ENCODE results near the gene SSBP3.

Gene SSBP3

GRCh38 chr1:54415533-54415932 lies 9.3 kb upstream of the SSBP3 start:
- Histone ChIP-seq H4K20me1 (ENCODE audit: insufficient read depth, low read length) (no peaks in the 10 kb centered on the region), H3K4me1 (ENCODE audit: low read length) (no peaks in the 10 kb centered on the region), H3K79me2 (ENCODE audit: low read length) (no peaks in the 10 kb centered on the region), H3K9me3 (ENCODE audit: insufficient read depth, low read length) (no peaks in the 10 kb centered on the region), H3K36me3 (replicated peaks; ENCODE audit: low read depth, low read length) (no peaks in the 10 kb centered on the region), H3K4me2 (ENCODE audit: low read length) (no peak overlapping the region), H3K27me3 (ENCODE audit: low read depth, low read length) (no peaks in the 10 kb centered on the region), H3K9ac (ENCODE audit: low read length) (no peak overlapping the region), H2AFZ (ENCODE audit: low read depth, low read length) (no peak overlapping the region), H3K4me3 (ENCODE audit: low read length) (no peak overlapping the region), H3K27ac (ENCODE audit: low read length) (no peak overlapping the region)
- TF ChIP-seq EZH2phosphoT487 (IDR thresholded peaks at IDR 0.05; ENCODE audit: low read depth) (no peak), CTCF (IDR thresholded peaks at IDR 0.05; ENCODE audit: low read depth, low read length) (no peak)

GRCh38 chr1:54413732-54414131 lies 7.5 kb upstream of the SSBP3 start:
- no peak overlapping the region for H2AFZ ChIP-seq (ENCODE audit: low read depth, low read length)
- H3K4me3 ChIP-seq (ENCODE audit: low read length), result no peak overlapping the region
- no peaks in the 10 kb centered on the region for H3K36me3 ChIP-seq (replicated peaks; ENCODE audit: low read depth, low read length)
- no peaks in the 10 kb centered on the region for H3K79me2 ChIP-seq (ENCODE audit: low read length)
- H3K9me3 ChIP-seq (ENCODE audit: insufficient read depth, low read length), result no peaks in the 10 kb centered on the region
- H4K20me1 ChIP-seq (ENCODE audit: insufficient read depth, low read length), result no peaks in the 10 kb centered on the region
- H3K4me2 ChIP-seq (ENCODE audit: low read length), result no peak overlapping the region
- no peak overlapping the region for H3K27ac ChIP-seq (ENCODE audit: low read length)
- H3K27me3 ChIP-seq (ENCODE audit: low read depth, low read length), result no peaks in the 10 kb centered on the region
- TF ChIP-seq EZH2phosphoT487 (IDR thresholded peaks at IDR 0.05; ENCODE audit: low read depth) (no peak), CTCF (IDR thresholded peaks at IDR 0.05; ENCODE audit: low read depth, low read length) (no peak)
- no peak overlapping the region for H3K9ac ChIP-seq (ENCODE audit: low read length)
- no peaks in the 10 kb centered on the region for H3K4me1 ChIP-seq (ENCODE audit: low read length)

GRCh38 chr1:54413295-54413694 lies 7.1 kb upstream of the SSBP3 start:
- Histone ChIP-seq H3K4me2 (ENCODE audit: low read length) (no peak overlapping the region), H3K4me3 (ENCODE audit: low read length) (no peak overlapping the region), H3K9me3 (ENCODE audit: insufficient read depth, low read length) (no peaks in the 10 kb centered on the region), H3K79me2 (ENCODE audit: low read length) (no peaks in the 10 kb centered on the region), H3K9ac (ENCODE audit: low read length) (no peak overlapping the region), H3K27ac (ENCODE audit: low read length) (no peak overlapping the region), H4K20me1 (ENCODE audit: insufficient read depth, low read length) (no peaks in the 10 kb centered on the region), H3K4me1 (ENCODE audit: low read length) (no peaks in the 10 kb centered on the region), H2AFZ (ENCODE audit: low read depth, low read length) (no peak overlapping the region), H3K27me3 (ENCODE audit: low read depth, low read length) (no peaks in the 10 kb centered on the region), H3K36me3 (replicated peaks; ENCODE audit: low read depth, low read length) (no peaks in the 10 kb centered on the region)
- TF ChIP-seq CTCF (IDR thresholded peaks at IDR 0.05; ENCODE audit: low read depth, low read length) (no peak), EZH2phosphoT487 (IDR thresholded peaks at IDR 0.05; ENCODE audit: low read depth) (no peak)

- peaks cover 4% of the 10 kb centered on the region for H3K4me1 ChIP-seq (ENCODE audit: low read length)
- no peaks in the 10 kb centered on the region for H3K27me3 ChIP-seq (ENCODE audit: low read depth, low read length)
- no peaks in the 10 kb centered on the region for H3K79me2 ChIP-seq (ENCODE audit: low read length)
- H3K36me3 ChIP-seq (replicated peaks; ENCODE audit: low read depth, low read length), result no peaks in the 10 kb centered on the region
- no peak overlapping the region for H3K9ac ChIP-seq (ENCODE audit: low read length)
- H3K9me3 ChIP-seq (ENCODE audit: insufficient read depth, low read length), result no peaks in the 10 kb centered on the region
- H3K4me2 ChIP-seq (ENCODE audit: low read length), result no peak overlapping the region
- H3K4me3 ChIP-seq (ENCODE audit: low read length), result no peak overlapping the region
- no peak overlapping the region for H3K27ac ChIP-seq (ENCODE audit: low read length)
- H4K20me1 ChIP-seq (ENCODE audit: insufficient read depth, low read length), result no peaks in the 10 kb centered on the region
- H2AFZ ChIP-seq (ENCODE audit: low read depth, low read length), result no peak overlapping the region
- no peak for TF ChIP-seq CTCF (IDR thresholded peaks at IDR 0.05; ENCODE audit: low read depth, low read length)
- no peak for TF ChIP-seq EZH2phosphoT487 (IDR thresholded peaks at IDR 0.05; ENCODE audit: low read depth)
These were observed 4.2 kb upstream of the SSBP3 start for GRCh38 chr1:54410359-54410758.
